ENCODE data around the gene AAGAB. TPM values are rescaled to one million over a fixed set of nuclear protein-coding genes. Genes with fewer than 3 reads are reported as not detected.
A peak's percentile ranks its signal among the peaks of the same experiment; 100 is the strongest.

AAGAB gene
- total and polyA plus RNA-seq, 2 donors (not counting 1 experiment from before 2014, with no cell fraction given): 9.4 to 25.0 TPM

DNA sequence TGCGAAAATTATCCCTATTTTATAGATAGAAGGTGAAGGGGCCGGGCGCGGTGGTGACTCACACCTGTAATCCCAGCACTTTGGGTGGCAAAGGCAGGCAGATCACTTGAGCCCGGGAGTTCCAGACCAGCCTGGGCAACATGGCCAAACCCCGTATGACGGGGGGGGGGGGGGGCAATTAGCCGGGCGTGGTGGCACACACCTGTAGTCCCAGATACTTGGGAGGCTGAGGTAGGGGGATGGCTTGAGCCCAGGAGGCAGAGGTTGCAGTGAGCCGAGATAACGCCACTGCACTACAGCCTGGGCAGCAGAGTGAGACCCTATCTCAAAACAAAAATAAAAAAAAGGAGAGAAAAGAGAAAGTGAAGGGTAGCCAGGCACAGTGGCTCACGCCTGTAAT lies 1.4 kb downstream of the AAGAB start:
- H3K9me3 Mint-ChIP-seq (ENCODE audit: insufficient read depth): no peaks in the 10 kb centered on the region
- Histone ChIP-seq H3K79me2 (ENCODE audit: control insufficient read depth, insufficient read depth, low read length) (peaks cover 61% of the 10 kb centered on the region), H3K36me3 (replicated peaks in 1 of 2; ENCODE audit: control extremely low read depth in 1 of 2, control insufficient read depth in 1 of 2, extremely low read depth in 1 of 2, insufficient read depth in 2 of 2, low read length in 1 of 2) (no peaks in the 10 kb centered on the region), H3K4me1 (ENCODE audit: control insufficient read depth in 2 of 2, insufficient read depth in 2 of 2, low read length in 2 of 2) (peaks cover 18 to 19% of the 10 kb centered on the region in 2 donors), H3K9me3 (ENCODE audit: control extremely low read depth in 1 of 3, control insufficient read depth in 2 of 3, insufficient read depth in 1 of 3, low read length in 2 of 3) (no peaks in the 10 kb centered on the region), H3K9ac (ENCODE audit: low read length) (no peak overlapping the region), H3K27ac (ENCODE audit: low read length in 2 of 2) (no peak overlapping the region), H3K4me3 (ENCODE audit: control extremely low read depth in 1 of 5, extremely low read depth in 1 of 5, insufficient read depth in 1 of 5, low read depth in 2 of 5, low read length in 4 of 5) (peak overlapping the region in 1 of 5 experiments; percentile 89), H3K4me2 (replicated peaks; ENCODE audit: low read depth, low read length, poor library complexity, severe bottlenecking) (peak overlapping the region; percentile 97), H4K20me1 (ENCODE audit: control insufficient read depth, insufficient read depth, low read length, poor library complexity, severe bottlenecking) (peaks cover 14% of the 10 kb centered on the region), H2AFZ (ENCODE audit: insufficient read depth, low read depth, low read length, poor library complexity, severe bottlenecking) (peak overlapping the region; percentile 99), H3K27me3 (replicated peaks in 1 of 4; ENCODE audit: control extremely low read depth in 1 of 4, control insufficient read depth in 3 of 4, insufficient read depth in 4 of 4, low read length in 3 of 4) (peaks cover 0 to 4% (median 0%) of the 10 kb centered on the region in 4 experiments)
- TF ChIP-seq, protein P1, sequence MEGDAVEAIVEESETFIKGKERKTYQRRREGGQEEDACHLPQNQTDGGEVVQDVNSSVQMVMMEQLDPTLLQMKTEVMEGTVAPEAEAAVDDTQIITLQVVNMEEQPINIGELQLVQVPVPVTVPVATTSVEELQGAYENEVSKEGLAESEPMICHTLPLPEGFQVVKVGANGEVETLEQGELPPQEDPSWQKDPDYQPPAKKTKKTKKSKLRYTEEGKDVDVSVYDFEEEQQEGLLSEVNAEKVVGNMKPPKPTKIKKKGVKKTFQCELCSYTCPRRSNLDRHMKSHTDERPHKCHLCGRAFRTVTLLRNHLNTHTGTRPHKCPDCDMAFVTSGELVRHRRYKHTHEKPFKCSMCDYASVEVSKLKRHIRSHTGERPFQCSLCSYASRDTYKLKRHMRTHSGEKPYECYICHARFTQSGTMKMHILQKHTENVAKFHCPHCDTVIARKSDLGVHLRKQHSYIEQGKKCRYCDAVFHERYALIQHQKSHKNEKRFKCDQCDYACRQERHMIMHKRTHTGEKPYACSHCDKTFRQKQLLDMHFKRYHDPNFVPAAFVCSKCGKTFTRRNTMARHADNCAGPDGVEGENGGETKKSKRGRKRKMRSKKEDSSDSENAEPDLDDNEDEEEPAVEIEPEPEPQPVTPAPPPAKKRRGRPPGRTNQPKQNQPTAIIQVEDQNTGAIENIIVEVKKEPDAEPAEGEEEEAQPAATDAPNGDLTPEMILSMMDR (IDR thresholded peaks at IDR 0.05): no peak
- TF ChIP-seq EZH2 (IDR thresholded peaks at IDR 0.05; ENCODE audit: borderline replicate concordance, insufficient read depth, low read depth, low read length, poor library complexity, severe bottlenecking): no peak
- intact Hi-C loops (cut with micrococcal nuclease): loop anchor here (5.0 kb wide), 1 partner anchor 171 kb away; no protein-coding TSS in a partner anchor
- WGBS (ENCODE audit: insufficient coverage): 86% methylated on average over 6 of the region's 12 CpGs
- peak overlapping the region; percentile 97 for H3K4me3 Mint-ChIP-seq
- no peak for ATAC-seq (ENCODE audit: low read depth)
- no peak overlapping the region for H3K27ac Mint-ChIP-seq
- no peak for DNase-seq
- peaks cover 30% of the 10 kb centered on the region for H3K4me1 Mint-ChIP-seq
- ChIA-PET CTCF (interaction anchor here (0.9 kb wide), 1 partner anchor 12 kb away, joined by 3 read pairs; no protein-coding TSS in a partner anchor), POLR2A (no interaction called here)
- H3K27me3 Mint-ChIP-seq: no peaks in the 10 kb centered on the region

DNA sequence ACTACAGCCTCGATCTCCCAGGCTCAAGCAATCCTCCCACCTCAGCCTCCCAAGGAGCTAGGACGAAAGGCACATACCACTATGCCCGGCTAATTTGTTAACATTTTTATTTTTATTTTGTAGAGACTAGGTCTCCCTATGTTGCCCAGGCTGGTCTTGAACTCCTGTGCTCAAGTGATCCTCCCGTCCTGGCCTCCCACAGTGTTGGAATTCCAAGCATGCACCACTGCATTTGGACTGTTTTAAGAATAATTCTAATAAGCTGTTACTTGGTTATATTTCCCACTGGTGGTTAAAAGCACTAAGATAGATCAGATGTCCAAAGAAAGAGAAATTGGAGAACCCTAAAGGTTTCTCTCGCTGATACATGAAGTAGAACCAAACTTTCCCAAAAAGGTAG lies 3.1 kb downstream of the AAGAB start:
- ATAC-seq (ENCODE audit: low read depth): no peak
- H3K79me2 ChIP-seq (ENCODE audit: control insufficient read depth, insufficient read depth, low read length): peaks cover 70% of the 10 kb centered on the region
- peaks cover 18 to 19% of the 10 kb centered on the region in 2 donors for H3K4me1 ChIP-seq (ENCODE audit: control insufficient read depth in 2 of 2, insufficient read depth in 2 of 2, low read length in 2 of 2)

More for the DNA sequence above, 3.1 kb downstream of the AAGAB start:
- H3K27ac ChIP-seq (ENCODE audit: low read length in 2 of 2): no peak overlapping the region
- peaks cover 0 to 1% of the 10 kb centered on the region in 2 experiments for H3K36me3 ChIP-seq (replicated peaks in 1 of 2; ENCODE audit: control extremely low read depth in 1 of 2, control insufficient read depth in 1 of 2, extremely low read depth in 1 of 2, insufficient read depth in 2 of 2, low read length in 1 of 2)
- DNase-seq: no peak
- peaks cover 0 to 6% (median under 1%) of the 10 kb centered on the region in 3 donors for H3K9me3 ChIP-seq (ENCODE audit: control extremely low read depth in 1 of 3, control insufficient read depth in 2 of 3, insufficient read depth in 1 of 3, low read length in 2 of 3)
- Mint-ChIP-seq H3K4me3 (no peak overlapping the region), H3K4me1 (peaks cover 30% of the 10 kb centered on the region), H3K9me3 (ENCODE audit: insufficient read depth) (peaks cover 2% of the 10 kb centered on the region), H3K27me3 (no peaks in the 10 kb centered on the region), H3K27ac (no peak overlapping the region)
- no peak overlapping the region for H2AFZ ChIP-seq (ENCODE audit: insufficient read depth, low read depth, low read length, poor library complexity, severe bottlenecking)
- ChIA-PET POLR2A (interaction anchor here (0.5 to 0.6 kb wide), 2 partner anchors 19 to 697 kb away, joined by 4 to 6 read pairs; no protein-coding TSS in a partner anchor), CTCF (interaction anchor here (0.5 kb wide), 1 partner anchor 215 kb away, joined by 3 read pairs; no protein-coding TSS in a partner anchor)
- H3K4me2 ChIP-seq (replicated peaks; ENCODE audit: low read depth, low read length, poor library complexity, severe bottlenecking): no peak overlapping the region
- H3K4me3 ChIP-seq (ENCODE audit: control extremely low read depth in 1 of 5, extremely low read depth in 1 of 5, insufficient read depth in 1 of 5, low read depth in 2 of 5, low read length in 4 of 5): no peak overlapping the region
- no CpG with 5 or more reads among the region's 5 CpGs for WGBS (ENCODE audit: insufficient coverage)
- intact Hi-C loops (cut with micrococcal nuclease): loop anchor here (5.0 kb wide), 1 partner anchor 169 kb away; no protein-coding TSS in a partner anchor
- peaks cover 0 to 4% (median 0%) of the 10 kb centered on the region in 4 experiments for H3K27me3 ChIP-seq (replicated peaks in 1 of 4; ENCODE audit: control extremely low read depth in 1 of 4, control insufficient read depth in 3 of 4, insufficient read depth in 4 of 4, low read length in 3 of 4)
- H4K20me1 ChIP-seq (ENCODE audit: control insufficient read depth, insufficient read depth, low read length, poor library complexity, severe bottlenecking): peaks cover 14% of the 10 kb centered on the region
- H3K9ac ChIP-seq (ENCODE audit: low read length): no peak overlapping the region
- TF ChIP-seq EZH2 (IDR thresholded peaks at IDR 0.05; ENCODE audit: borderline replicate concordance, insufficient read depth, low read depth, low read length, poor library complexity, severe bottlenecking): no peak
- TF ChIP-seq, protein P1 (IDR thresholded peaks at IDR 0.05): no peak

Data from B cell (primary cell).